Measurements from ENCODE around the gene DGKG.

Gene DGKG

DNA sequence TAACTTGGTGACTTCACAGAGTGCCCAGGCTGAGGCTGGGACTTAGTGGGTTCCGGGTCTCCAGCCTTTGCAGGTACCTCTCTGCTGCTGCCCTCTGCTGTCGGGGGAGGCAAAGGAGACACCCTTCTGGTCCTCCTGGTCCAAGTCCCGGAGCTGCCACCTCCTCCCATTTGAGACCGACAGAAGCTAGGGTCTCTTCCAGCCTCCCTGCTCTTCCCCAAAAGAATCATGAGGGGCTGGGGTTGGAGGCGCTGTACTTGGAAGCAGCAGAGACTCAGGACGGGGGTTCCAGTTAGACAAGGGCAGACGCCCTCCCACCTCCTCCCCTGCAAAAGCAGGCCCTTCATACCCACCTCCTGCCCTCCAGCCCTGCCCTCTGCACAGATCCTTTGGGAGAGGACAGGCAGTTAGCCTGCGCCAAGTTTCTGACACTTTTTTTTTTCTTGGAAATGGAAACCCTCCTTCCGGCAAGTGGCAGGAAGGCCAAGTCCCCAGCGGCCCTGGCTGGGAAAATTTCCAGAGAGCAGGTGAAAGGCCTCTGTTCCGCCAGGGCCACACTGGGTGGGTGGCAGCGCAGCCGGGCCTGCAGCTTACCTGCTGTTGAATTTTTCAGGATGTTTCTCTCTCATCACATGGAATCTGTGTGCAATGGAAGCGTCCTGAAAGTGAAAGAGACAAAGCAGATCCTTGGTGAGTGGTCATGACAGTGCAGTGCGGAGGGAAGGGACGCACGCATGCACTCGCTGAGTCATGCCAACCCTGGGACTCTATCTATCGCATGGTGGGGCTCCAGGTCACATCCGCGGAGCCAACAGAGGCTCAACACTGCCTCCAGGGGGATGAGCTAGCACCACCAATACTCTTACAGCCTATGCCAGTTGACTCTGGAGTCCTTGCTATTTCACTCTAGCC is 119.9 kb downstream of the DGKG start:
- DNase-seq (ENCODE audit: low read depth in 2 of 2) = peak; percentile 13 to 15

DNA sequence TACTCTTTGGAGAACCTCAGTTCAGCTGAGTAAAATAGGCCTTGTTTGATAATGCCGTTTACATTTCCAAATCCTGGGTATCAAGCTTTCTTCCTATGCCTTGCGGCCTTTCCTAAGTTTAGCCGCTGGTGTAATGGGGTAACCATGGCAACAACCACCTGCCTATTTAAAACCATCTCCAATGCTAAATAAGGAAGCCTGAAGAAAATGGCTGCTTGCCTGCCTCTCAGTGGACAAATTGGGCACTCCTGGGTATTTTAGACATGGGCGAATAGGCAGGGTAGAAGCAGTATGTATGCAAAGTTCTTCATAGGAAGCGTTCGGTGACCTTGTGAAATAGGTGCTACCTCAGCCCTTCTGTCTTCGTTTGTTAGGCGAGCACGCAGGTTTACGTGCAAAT is 122.7 kb downstream of the DGKG start:
- DNase-seq (ENCODE audit: low read depth in 2 of 2) = no peak

DNA sequence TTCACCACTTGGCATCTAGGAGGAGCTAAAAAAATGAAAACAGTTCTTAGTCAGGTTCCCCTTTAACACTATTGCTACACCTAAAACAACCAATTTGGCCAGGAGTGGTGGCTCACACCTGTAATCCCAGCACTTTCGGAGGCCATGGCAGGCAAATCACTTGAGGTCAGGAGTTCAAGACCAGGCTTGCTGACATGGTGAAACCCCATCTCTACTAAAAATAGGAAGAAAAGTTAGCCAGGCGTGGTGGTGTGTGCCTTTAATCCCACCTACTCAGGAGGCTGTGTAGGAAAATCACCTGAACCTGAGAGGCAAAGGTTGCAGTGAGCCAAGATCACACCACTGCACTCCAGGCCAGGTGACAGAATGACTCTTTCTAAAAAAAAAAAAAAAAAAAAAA is 124.1 kb downstream of the DGKG start:
- DNase-seq (ENCODE audit: low read depth in 2 of 2) = no peak

DNA sequence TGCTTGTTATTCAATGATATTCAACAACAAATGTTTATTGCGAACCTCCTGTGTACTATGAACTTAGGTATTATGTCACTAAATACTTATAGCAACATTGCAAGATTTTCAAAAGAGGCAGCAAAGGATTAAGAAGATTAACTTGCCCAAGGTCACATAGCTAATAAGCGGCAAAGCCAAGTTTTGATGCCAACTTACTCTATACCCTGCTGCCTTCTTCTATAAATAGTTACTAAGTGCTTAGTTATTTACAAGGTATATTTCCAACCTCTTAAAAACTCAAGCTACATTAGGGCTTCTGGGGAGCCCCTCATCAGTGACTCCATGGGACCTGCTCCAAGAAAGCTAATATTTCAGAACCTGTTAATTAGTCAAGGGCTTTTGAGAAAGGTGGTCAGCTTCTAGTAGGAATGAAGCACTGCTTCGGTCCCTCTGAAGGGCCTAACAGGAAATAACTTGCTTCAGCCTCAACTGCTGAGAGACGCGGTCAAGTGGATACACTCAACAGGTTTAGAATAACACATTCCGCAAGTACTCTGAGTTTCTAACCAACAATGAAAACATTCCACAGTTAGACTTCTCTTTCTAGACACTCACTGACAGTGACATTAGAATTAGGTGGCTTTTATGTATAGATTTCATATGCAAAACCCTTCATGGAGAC is 125.5 kb downstream of the DGKG start:
- no peak for DNase-seq (ENCODE audit: low read depth in 2 of 2)

DNA sequence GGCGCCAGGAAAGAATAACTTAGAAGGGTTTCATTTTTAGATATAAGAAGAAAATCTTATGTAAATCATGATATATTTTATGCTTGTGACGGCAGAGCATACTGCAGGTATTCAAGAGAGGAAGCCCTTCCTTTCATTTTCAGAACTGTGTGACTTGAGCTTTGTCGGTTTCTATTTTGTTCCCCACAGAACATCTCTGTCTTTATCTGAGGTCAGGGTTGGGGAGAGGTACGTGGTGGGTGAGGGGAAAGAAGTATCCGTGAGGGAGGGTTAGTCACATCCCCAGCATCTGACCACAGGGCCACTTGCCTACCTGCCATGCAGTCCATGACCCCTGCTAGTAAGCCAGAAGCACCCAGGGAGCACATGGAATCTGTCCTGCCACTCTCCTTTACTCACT is 126.5 kb downstream of the DGKG start:
- DNase-seq (ENCODE audit: low read depth in 2 of 2) = no peak

DNA sequence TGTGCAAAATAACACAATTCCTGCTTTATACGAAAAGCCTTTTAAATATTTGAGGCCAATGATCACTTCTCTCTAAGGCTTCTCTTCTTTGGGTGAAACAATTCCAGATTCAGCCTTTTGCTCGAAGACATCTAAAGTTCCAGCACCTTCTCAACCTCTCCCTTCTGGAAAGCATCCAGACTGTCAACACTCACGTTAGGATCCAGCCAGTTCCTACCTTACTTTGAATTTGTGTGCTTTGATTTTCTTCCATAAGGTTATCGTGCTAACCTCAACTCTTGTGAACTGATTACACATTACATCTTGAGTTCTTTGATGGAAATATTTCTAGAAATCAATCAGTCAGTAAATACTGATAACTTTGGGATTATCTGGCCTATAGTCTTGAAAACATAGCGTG is 127.9 kb downstream of the DGKG start:
- no peak for DNase-seq (ENCODE audit: low read depth in 2 of 2)

DNA sequence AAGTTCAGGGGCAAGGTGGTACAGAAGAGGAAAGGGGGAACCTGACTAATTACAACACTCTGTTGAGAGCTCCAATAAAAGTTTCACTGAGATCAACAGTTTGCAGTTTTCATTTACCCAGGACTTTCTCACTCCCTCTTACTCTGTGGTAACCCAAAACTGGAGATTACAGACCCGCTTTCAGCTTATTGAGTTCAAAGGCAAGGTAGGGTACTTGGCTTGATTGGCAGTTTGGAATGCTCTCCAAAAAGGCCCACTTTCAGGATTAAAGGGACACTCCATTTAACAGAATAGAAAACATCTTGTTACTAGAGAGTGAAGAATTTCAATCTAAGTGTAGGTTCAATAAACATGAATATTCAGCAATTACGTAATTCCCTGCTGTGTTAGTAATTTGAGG is 135.6 kb downstream of the DGKG start:
- DNase-seq (ENCODE audit: low read depth in 2 of 2) = no peak

DNA sequence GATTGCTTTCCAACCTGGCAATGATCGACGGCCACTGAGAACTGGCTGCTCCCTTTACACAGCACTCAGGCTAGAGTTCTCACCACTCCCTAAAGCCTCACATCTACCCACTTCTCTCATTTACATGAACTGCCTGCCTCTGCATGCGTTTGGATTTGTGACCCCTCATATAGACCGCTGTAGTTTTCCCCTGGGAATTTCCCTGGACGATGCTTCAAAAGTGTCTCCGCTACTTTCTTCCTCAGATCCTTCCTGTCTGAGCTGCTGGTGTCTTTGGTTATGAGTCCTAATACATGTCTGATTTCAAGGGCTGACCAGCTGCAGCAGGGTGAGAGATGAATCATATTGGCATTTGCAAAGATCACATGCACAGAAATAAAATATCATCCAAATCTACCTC is 136.4 kb downstream of the DGKG start:
- no peak for DNase-seq (ENCODE audit: low read depth in 2 of 2)

DNA sequence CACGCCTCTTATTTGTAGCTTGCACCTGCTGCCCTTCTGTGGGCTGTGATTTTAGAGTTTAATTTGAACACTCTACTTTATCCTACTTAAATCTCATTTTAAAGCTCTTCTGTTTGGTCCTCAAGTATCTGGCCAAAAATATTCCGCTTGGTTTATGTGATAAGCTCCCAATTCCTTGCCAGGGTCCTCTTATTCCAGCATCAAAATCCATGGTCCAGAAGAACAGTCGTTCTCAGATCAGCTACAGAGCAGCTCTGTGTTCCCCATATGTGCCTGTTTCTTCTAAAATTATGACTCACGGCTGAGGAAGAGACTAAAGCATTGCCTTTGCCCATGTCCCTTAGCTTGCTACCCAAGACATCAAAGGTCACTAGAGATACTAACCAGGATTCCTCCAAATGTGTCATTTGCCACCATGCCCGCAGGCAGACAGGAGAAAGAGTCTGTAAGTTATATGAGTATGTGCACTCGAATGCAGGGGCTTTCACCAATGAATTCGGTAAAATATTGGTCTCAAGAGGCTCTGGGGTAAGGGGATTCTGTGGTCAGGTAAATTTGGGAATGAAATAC is 137.9 kb downstream of the DGKG start:
- DNase-seq (ENCODE audit: low read depth in 2 of 2) = no peak

DNA sequence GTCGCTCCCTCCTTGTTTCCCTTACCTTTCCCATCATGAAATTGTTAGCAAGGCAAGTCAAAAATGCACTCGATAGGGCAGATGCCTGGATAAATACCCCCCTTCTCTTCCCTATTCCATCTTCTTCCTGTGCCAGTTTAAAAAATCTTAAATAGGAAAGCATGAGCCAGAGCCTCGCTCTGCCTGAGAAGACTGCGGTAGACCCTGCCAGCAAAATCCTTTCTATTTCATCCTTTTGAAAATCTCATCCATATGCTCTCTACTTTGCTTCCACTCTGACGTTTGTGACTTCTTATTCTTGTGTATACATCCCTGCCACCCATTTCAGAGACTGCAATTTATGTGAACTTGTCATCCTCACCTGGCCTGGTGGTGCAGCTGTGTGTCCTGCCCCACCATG is 138.6 kb downstream of the DGKG start:
- DNase-seq (ENCODE audit: low read depth in 2 of 2) = no peak

DNA sequence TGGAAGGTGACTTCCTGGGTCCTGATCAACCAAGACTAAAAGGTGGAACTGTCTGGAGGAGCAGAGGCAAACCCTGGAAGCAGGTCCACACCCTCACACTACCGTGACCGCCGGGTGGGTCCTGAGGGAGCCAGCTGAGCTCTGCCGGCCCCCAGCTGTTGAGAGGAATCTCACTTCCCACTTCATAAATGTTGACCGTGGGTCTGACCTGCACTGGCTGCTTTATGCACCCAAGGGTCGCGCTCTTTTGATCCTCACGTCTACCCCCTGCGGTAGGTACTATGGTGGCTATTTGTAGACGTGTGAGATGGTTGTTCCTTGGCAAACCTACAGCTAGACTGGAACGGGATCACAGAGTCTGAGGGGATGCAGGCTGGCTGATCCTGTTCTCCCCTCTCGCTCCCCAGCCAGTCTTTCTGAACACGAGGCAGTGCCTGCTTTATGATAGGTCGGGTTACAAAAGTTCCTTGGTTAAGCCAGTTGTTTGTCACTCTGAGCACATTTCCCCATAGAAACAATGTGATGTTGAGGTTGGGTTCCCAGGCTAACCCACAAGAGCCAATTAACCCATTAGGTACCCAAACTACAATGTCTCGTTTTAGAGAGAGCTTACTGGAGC is 140.2 kb downstream of the DGKG start:
- DNase-seq (ENCODE audit: low read depth in 2 of 2) = no peak

DNA sequence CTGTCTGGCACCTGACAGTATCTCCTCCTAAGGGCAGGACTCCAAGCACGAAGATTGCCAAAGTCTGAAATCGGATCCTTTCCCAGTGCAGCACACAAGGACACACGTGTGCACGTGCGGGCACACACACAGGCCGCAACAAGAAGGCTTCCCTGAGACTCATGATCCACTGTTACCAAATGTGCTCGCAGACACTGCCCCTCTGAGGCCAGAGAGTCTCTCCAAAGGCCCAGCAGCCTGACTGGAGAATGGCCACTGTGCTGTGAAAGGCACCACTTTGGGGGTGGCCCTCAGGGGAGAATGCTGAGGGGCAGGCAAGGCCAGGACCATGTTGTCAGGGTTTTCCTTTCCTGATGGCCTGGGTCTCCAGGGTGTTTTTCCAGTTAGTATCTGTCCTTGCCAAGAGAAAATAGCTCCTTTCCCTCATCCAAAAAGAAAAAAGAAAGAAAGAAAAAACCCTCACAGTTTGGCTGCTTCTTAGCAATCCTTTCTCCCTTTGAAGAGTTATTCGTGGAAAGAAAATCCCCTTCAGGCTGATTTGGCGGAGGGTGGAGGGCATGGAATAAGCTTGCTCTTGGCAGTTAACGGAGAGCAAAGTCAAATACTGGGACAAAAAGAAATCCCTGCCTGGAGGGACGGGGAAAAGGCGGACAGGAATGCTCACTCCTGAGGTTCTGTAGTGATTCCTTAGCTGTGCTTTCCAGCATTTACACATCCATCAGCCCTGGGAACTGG is 141.0 kb downstream of the DGKG start:
- no peak for DNase-seq (ENCODE audit: low read depth in 2 of 2)

DNA sequence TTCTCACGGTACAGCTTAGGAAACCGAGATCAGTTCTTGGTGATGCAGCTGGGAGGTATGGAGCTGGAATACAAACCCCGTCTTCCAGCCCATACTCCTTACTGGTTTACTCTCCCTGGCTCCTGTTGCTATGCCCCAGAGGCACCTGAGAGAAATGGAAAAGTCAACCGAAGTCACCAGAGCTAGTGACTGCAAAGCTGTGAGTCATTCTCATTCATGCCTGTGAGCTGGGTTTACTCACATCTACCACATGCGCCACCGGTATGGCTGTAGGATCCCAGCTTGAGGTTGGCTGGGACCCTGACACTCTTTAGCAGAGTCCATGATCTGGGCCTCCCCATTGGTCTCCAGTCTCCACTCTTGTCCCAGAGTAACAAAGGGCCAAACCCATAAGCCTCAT is 141.7 kb downstream of the DGKG start:
- DNase-seq (ENCODE audit: low read depth in 2 of 2) = no peak

DNA sequence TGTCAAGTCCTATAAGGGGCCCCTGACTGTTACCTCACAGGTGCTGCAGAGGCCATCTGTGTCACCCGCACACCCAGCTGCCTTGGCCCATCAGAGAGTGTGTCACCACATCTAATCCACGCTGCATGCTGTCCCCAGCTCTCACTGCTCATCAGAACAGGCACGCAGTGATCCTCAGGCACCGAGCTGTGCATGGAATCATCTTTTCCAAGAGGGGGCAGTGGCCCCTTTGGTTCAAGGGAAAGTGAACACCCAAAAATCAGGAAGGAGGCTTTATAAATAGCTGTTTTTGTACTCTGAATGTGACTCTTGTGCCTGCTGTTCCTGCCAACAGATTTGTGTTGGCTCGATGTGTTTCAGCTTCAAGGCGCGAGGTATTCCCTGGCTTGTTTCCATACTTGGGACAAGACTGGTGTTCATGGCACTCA is 142.8 kb downstream of the DGKG start:
- no peak for DNase-seq (ENCODE audit: low read depth in 2 of 2)

DNA sequence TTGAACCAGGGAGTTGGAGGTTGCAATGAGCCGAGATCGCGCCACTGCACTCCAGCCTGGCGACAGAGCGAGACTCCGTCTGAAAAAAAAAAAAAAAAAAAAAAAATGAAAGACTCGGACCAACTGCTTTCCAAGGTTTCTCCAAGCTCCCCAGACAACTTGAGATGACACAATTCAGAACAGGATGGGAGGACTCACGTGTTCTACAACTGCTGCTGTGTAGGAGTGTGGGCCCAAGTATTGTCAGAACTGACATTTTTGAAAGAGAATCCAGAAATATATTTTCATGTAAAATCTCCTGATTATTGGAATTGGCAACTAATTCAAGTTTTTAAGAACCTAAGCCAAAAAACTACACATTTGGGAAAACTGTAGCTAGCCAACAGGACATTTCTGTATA is 143.6 kb downstream of the DGKG start:
- no peak for DNase-seq (ENCODE audit: low read depth in 2 of 2)

DNA sequence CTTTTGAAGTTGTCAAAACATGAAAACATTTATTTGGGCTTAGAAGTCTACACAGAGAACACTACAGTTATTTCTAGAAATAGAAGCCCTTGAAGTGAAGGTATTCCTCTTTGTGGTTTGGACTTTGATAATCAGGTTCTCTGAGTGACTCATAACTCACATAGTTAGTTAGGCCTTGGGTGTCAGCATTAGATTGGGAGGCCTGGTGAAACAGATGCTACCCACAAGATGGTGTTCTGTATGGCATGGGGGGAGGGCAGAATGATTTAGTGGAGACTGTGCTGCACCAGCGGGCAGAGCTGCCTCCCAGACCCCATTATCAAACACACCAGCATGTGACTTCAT is 144.2 kb downstream of the DGKG start:
- DNase-seq (ENCODE audit: low read depth in 2 of 2) = no peak

DNA sequence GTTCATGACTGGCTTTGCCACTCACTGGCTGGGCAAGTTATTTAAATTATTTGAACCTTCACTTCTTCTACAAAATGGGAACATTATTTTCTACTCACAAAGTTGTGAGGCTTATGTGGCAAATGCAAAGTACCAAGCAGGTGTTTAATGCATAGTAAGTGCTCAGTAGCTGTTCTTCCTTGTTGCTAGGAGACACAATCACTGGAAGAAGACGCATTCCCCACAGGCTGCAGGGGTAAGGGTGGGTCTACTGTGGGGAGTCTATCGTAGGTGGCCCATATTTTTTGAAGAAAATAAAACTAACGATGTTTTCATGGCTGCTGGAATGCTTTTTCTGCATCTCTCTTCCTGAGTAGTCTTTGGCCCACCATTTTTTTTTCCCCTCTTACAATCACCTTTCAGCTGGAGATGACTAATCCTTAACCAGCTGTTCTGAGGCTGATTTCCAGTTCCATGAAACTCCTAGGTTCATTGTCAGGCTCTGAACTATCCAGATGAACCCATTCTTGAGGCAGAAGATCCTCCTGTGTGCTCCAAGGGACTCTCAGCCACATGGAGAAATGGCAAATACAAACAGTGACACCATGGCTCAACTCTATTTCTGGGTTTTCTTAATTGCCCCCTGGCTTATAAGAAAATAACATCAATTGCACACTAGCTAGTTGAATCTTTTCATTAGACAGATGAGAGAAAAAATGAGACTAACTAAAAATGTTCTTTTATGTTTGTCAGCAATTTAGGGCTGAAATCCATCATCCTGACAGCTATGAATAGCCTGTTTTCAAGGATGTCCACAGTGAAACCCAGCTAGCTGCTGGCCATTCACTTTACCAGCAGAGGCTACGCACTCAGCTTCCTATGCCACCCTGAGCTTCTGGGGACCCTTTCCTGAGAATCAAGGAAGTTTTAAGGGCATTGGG is 144.9 kb downstream of the DGKG start:
- no peak for DNase-seq (ENCODE audit: low read depth in 2 of 2)

DNA sequence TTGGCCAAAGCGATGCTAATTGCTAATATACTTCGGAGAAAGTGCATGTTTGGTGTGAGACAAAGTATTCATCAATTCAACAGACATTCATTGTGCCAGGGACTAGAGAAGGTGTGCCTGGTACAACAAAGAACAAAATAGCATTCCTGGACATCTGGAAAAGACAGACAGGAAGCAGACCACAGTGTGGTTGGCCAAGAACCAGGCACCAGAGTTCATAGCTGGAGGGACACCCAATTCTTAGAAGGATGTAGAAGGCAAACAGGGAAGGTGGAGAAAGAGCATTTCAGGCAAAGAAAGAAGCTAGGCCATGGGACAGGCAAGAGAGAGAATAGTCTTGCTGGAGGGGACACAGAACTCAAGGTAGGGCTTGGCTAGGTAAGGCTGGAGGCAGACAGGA is 147.4 kb downstream of the DGKG start:
- DNase-seq (ENCODE audit: low read depth in 2 of 2) = no peak

DNA sequence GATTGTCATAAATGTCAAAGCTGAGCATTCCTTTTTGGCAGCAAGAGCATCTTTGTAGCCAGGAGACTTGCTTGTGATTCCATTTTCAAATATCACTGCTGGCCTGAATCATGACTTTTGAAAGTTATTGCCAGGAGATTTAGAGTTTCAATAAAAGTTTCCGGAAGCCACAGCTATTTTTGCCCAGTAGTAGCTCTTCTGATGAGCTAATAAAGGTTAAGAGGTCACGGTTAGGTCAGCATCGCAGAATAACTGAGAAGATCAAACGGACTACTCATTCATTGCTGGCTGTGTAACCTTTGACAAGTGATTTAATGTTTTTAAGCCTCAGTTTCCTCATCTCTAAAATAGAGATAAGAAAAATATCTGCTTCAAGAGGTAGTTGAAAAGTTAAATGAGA is 148.1 kb downstream of the DGKG start:
- no peak for DNase-seq (ENCODE audit: low read depth in 2 of 2)

DNA sequence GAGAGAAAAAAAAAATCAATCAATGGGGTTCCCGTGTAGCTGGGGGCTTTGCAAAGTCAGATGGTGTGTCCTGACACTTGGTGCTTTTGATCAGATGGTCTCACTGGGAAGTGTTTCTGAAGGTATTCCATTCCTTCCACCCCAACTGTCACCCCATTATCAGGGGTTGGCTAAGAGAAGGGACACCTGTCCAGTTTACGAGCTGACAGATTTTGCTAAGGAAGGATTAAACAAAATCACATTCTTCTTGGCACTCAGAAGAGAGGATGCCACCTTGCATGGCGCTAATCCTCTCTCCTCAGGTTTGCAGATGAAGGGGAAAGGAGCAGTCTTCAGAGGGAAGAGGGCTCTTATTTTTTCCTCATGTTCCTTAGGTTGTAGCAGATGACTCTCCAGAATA is 149.4 kb downstream of the DGKG start:
- DNase-seq (ENCODE audit: low read depth in 2 of 2) = no peak
